ENCODE data around the gene GLIS1.

GLIS1 gene

GRCh38 chr1:53617851-53618499 is 121.0 kb downstream of the GLIS1 start:
- no peak for DNase-seq (ENCODE audit: low spot score)

DNA sequence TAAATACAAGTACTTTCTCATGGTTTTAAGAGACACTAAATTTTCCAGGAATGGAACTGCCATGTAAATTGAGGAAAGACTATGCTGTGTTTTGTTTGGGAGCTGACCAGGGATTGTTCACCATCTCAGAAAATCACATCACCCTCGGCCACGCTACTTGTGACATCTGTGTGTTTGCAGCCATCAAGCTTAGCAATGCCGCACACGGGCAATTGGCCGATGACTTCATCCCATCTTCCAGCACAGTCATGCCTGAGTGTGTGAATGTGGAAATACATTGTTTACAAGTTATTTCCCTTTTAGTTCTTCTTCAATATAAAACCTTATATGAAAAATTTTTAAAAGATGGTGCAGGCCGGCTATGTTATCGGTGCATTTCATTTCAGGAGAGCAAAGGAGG is 121.6 kb downstream of the GLIS1 start:
- no peak for DNase-seq (ENCODE audit: low spot score)

DNA sequence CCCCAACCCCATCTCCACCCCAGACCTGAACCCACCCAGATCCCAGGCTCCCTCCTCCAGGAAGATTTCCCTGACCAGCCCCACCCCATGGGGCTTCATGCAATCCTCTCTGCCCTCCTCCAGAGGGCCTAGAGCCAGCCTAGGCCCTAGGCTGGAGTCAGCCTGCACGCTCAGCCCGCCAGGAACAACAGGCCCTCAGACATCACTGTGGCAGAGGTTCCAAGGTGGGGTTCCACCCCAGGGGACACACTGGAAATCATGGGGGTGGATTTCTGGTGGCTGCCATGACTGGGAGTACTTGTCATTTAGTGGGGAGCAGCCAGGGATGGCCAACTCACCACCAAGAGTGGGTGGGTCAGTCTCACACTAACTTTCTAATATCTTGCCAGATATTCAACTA is 122.0 kb downstream of the GLIS1 start:
- no peak for DNase-seq (ENCODE audit: low spot score)

GRCh38 chr1:53616511-53616910 is 122.5 kb downstream of the GLIS1 start:
- DNase-seq (ENCODE audit: low spot score), result no peak

DNA sequence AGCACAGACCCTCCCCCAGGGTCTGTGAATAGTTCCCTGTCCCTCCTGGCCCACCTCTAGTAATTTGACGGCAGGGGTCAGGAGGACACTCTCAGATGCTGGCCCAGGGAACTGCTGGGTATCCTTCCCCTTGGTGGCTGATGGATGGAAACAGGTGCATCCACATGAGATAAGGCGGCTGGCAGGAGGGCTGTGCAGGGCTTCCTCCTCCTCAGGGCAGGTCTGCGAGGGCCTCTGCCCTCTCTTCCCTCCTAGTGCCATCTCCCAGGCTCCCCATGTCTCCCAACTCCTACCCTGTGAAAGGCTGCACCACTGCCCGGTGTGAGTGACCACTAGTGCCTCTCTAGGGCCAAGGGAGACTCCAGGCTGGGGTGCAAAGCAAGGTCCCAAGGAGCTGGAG is 123.9 kb downstream of the GLIS1 start:
- DNase-seq (ENCODE audit: low spot score), result no peak

GRCh38 chr1:53614231-53615021 is 124.5 kb downstream of the GLIS1 start:
- DNase-seq (ENCODE audit: low spot score), result no peak

- DNase-seq (ENCODE audit: low spot score), result no peak
Observed at GRCh38 chr1:53608676-53609075, 130.3 kb downstream of the GLIS1 start.

GRCh38 chr1:53608071-53608470 is 130.9 kb downstream of the GLIS1 start:
- no peak for DNase-seq (ENCODE audit: low spot score)

DNA sequence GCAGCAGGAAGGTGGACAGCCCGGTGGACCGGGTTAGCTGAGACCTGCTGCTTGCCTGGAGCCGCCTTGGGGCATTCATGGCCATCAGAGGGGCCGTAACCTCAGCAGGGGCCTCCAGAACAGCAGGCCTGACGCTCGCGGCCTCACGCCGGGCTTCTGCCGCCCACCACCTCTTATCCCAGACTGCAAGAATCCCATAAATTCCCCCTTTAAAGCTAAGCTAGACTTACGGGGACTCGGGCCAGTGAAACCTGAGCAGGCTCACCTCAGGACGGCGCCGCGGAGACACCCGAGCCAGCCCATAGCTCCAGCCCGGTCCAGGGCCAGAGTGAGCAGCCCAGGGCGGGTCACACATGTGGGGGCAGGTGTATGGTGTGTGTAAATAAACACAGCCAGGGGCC is 132.3 kb downstream of the GLIS1 start:
- no peak for DNase-seq (ENCODE audit: low spot score)

GRCh38 chr1:53606197-53606596 is 132.8 kb downstream of the GLIS1 start:
- DNase-seq (ENCODE audit: low spot score), result no peak

DNA sequence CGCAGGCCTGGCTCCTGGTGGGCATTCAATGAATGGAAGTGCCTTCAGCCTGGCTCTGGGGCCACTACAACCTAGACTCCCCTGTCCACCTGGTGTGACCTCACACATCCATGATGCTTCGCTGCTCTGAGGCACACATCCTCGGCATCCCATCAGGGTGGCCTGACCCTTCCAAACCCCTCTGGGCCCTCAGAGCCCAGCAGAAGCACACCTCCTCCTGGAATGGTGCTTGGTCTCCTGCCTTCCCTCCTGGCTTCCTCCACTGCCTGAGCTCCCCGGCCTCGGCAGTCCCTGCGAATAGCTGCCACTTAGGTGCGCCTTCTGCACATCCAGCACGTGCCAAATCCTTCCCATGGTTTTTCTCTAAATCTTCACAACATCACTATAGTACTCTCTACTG is 133.8 kb downstream of the GLIS1 start:
- no peak for DNase-seq (ENCODE audit: low spot score)

- DNase-seq (ENCODE audit: low spot score), result no peak
Observed at GRCh38 chr1:53604291-53604919, 134.6 kb downstream of the GLIS1 start.

GRCh38 chr1:53603431-53603830 is 135.5 kb downstream of the GLIS1 start:
- no peak for DNase-seq (ENCODE audit: low spot score)

DNA sequence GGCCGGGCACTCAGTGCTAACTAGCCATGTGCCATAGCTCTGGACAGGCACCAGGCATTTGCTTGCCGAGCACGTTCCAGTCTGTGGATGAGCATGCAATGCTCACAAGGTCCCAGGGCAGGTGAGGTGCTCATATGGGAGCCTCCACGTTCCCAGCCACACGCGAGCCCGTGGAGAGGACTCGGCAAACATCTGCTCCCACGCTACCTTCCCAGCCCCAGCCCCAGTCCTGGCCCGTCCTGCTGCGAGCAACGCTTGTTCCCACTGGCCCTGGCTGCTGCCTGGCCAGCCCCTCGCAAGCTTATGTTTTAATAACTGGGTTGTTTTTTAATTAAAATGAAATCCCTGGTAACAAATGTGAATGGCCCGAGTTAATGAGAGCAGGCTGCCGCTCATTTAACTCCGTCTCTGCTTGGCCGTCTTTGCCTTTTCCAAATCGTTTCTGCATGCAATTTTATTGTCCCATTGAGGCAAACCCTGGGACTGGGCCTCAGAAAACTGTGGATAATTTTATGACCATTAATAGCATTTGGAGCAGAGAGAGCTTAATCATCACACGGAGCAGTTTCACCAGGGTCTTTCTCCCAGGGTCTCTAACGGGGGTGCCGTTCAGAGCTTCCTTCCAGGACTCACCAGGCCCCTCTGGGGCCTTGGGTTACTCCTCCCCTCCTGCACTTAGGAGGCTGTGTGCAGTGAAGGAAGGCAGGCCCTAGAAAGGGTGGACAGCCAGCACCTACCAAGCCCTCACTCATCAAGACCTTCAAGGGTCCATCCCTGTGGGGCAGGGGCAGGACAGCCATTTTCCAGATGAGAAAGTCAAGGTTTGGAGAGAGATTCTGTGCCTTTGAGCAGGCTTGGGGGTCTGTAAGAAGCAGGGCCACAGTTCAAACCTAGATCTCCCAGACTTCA is 136.8 kb downstream of the GLIS1 start:
- DNase-seq (ENCODE audit: low spot score), result no peak

GRCh38 chr1:53601031-53601745 is 137.8 kb downstream of the GLIS1 start:
- DNase-seq (ENCODE audit: low spot score), result no peak

DNA sequence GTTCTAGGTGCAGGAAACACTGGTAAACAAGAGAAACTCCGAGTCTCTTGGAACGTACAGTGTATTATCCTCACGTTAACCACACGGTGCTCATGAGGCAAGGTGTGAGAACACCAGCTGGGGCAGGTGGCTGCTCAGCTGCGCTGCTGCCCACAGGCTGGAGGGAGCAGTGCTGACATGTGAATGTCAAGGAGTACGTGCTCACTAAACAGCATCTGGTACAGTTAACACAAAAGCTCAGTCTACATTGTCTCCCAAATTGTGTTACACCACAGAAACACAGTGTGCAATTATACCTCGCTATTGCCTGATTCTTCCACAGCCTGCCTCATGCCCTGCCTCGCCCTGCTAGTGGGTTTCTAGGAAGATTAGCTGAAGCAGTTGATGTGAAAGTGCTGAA is 138.4 kb downstream of the GLIS1 start:
- DNase-seq (ENCODE audit: low spot score), result no peak

DNA sequence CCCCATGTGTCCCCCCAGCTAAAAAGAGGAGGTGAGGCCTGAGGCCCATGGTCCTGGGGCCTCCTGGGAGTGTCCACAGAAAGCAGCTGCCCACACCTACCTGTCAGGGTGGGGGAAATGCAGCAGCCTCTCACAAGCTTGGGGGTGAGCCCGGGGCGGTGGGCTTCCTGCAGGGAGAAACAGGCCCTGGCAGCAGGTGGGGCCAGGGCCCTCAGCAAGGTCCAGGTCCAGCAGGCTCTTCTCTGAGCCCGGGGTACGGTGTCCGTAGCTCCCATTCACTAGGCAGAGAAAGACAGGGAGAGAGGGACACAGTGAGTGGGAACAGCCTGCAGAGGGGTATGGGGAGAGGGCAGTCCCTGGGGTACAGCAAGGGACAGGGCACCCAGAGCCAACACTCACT is 139.0 kb downstream of the GLIS1 start:
- DNase-seq (ENCODE audit: low spot score), result no peak

GRCh38 chr1:53599481-53599880 is 139.5 kb downstream of the GLIS1 start:
- DNase-seq (ENCODE audit: low spot score), result no peak

DNA sequence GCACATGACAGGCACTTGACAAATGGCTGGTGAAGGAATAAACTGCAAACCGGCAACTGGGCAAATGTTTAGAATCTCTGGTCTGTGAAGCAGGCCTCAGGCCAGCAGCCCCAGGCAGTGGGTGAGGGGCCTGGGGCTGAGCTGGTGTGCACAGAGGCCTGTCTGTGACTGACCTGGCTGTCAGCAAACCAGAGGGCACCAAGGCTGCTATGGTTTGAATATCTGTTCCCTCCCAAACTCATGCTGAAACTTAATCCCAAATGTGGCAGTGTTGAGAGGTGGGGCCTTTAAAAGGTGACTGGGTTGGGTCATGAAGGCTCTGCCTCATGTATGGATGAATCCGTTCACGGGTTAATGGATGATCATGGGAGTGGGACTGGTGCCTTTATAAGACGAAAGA is 140.0 kb downstream of the GLIS1 start:
- DNase-seq (ENCODE audit: low spot score), result no peak

- no peak for DNase-seq (ENCODE audit: low spot score)
Observed at GRCh38 chr1:53595906-53596305, 143.1 kb downstream of the GLIS1 start.

GRCh38 chr1:53594391-53595180 is 144.4 kb downstream of the GLIS1 start:
- DNase-seq (ENCODE audit: low spot score), result no peak
